Tibial artery (tissue), 4 donors: ENCODE data around the gene ANKRD55.

Experiments
- DNase-seq, 2 donors: peaks; one replicate each; pipeline ENCODE4 v3.0.0-alpha.2; 2019
- H3K27ac ChIP-seq, 2 donors: fragments of 200-600 bp; sonication (generic) in 1 of 2; 1 replicate in 1 of 2; 2 replicates in 1 of 2; pipeline ENCODE4 v1.5.1; 2018 to 2019; ENCODE audit warnings: mild to moderate bottlenecking in 1 of 2
- H3K27me3 ChIP-seq, 2 donors: fragments of 200-600 bp; sonication (generic) in 1 of 2; one replicate each; pipeline versions ENCODE4 v1.5.1 to v1.6.0; 2016 to 2019
- H3K36me3 ChIP-seq, 3 donors: fragments of 200-600 bp; sonication (generic) in 2 of 3; one replicate each; pipeline ENCODE4 v1.5.1; 2016 to 2019; ENCODE audit warnings: mild to moderate bottlenecking in 2 of 3
- H3K4me1 ChIP-seq, 4 donors: fragments of 200-600 bp; sonication (generic) in 2 of 4; 1 replicate in 3 of 4; 2 replicates in 1 of 4; pipeline ENCODE4 v1.5.1; 2016 to 2019
- H3K4me3 ChIP-seq, 2 donors: fragments of 200-600 bp; sonication (generic) in 1 of 2; 1 replicate in 1 of 2; 2 replicates in 1 of 2; pipeline ENCODE4 v1.5.1; 2018 to 2019; ENCODE audit warnings: mild to moderate bottlenecking in 2 of 2
- H3K9me3 ChIP-seq, 3 donors: fragments of 200-600 bp; sonication (generic) in 1 of 3; one replicate each; pipeline ENCODE4 v1.5.1; 2016 to 2019
- CTCF ChIP-seq, 2 experiments: fragments of 200-600 bp in 1 of 2; fragments of 450-650 bp in 1 of 2; IDR thresholded peaks; one replicate each; pipeline ENCODE4 v1.5.1; 2017 to 2019; ENCODE audit warnings: antibody characterized with exemption in 2 of 2, mild to moderate bottlenecking in 1 of 2, moderate library complexity in 1 of 2
- intact Hi-C: fragments of 100-400 bp; cut with DNase I; formaldehyde crosslinking; loops from one replicate; pipeline ENCODE4 v1.15.0; 2023; ENCODE audit warnings: low total_unique reads

The ANKRD55 gene

GRCh38 chr5:56054666-56055065 lies 178.5 kb downstream of the ANKRD55 start:
- Histone ChIP-seq H3K4me1 (peaks cover 0 to 13% (median 3%) of the 10 kb centered on the region in 4 donors), H3K9me3 (peaks cover 0 to 4% (median 0%) of the 10 kb centered on the region in 3 donors), H3K27me3 (no peaks in the 10 kb centered on the region), H3K36me3 (no peaks in the 10 kb centered on the region), H3K4me3 (no peak overlapping the region), H3K27ac (no peak overlapping the region)
- TF ChIP-seq CTCF (IDR thresholded peaks at IDR 0.05) = no peak
- DNase-seq = no peak
- intact Hi-C loops = no loop called here

DNA sequence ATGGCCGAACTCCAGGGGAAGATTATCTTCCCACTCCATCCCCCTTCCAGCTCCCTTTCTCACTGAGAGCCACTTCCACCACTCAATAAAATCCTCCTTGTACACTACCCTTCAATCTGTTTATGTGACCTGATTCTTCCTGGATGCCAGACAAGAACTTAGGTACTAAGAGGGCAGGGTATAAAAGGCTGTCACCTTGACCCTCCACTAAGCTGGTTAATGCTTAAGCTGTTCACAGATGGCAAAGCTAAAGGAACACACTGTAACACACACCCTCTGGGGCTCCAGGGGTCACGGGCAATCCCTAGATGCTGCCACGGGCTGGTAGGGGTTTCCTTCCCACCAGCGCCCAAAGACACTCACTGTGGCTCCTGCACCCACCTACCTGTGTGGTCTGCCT lies 179.8 kb downstream of the ANKRD55 start:
- no peak for TF ChIP-seq CTCF (IDR thresholded peaks at IDR 0.05)
- Histone ChIP-seq H3K4me3 (no peak overlapping the region), H3K27ac (no peak overlapping the region), H3K9me3 (peaks cover 0 to 4% (median 0%) of the 10 kb centered on the region in 3 donors), H3K36me3 (no peaks in the 10 kb centered on the region), H3K4me1 (peaks cover 0 to 9% (median 2%) of the 10 kb centered on the region in 4 donors), H3K27me3 (no peaks in the 10 kb centered on the region)
- no peak for DNase-seq
- intact Hi-C loops = no loop called here

DNA sequence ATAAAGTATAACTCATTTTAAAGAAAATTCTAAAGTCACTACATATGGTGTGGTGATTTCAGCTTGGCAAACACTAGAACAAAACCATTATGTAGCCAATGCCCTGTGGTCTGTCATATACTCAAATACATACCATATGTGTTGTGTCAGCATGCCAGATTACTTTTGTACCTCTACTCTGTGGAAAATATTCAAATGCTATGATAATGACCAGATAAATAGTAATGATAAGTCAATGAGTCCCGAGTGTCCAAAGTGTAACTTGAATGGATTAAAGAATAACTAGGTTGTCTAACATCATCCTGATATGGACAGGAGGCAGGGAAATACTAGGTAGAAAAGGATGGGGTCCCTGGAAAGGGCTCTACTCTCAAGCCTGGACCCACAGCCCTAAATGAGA lies 180.4 kb downstream of the ANKRD55 start:
- intact Hi-C loops = no loop called here
- H3K4me3 ChIP-seq = no peak overlapping the region
- H3K27ac ChIP-seq = no peak overlapping the region
- no peaks in the 10 kb centered on the region for H3K27me3 ChIP-seq
- TF ChIP-seq CTCF (IDR thresholded peaks at IDR 0.05) = no peak
- no peak for DNase-seq
- no peaks in the 10 kb centered on the region for H3K36me3 ChIP-seq
- H3K9me3 ChIP-seq = peaks cover 0 to 4% (median 0%) of the 10 kb centered on the region in 3 donors
- H3K4me1 ChIP-seq = peaks cover 0 to 4% (median 0%) of the 10 kb centered on the region in 4 donors

DNA sequence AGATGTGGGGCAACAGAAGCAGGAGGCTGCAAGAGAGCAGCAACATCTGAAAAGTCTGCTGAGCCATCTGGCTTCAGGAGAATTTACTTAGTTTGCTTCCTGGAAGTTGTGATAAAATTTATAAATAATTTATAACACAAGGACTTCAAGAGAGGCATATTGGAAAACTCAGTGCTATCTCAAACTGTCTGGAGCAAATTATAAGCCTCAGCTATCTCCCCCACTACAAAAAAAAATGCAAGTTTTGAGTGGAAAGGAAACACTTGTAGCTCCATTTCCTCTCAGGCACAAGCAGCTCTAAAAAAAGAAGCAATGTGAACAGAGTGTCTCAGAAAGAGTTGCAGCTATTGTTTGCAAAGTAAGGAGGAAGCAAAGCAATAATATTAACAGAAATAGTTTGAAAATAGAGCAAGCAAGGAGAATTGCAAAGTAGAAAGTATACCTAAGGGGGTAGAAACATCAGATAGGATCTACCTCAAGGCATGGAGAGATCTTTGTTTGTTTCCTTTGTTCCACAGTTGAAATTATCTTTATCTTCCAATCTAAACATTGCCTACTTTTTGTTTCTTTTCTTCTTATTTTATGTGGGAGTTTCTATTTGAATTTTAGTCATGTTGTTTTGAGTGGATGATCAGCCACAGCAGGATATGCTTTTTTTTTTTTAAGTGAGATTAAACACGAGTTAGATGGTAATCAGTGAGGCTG lies 182.4 kb downstream of the ANKRD55 start:
- Histone ChIP-seq H3K4me1 (peaks cover 0 to 4% (median 0%) of the 10 kb centered on the region in 4 donors), H3K4me3 (no peak overlapping the region), H3K36me3 (no peaks in the 10 kb centered on the region), H3K27ac (no peak overlapping the region), H3K27me3 (no peaks in the 10 kb centered on the region), H3K9me3 (peaks cover 0 to 4% (median 0%) of the 10 kb centered on the region in 3 donors)
- TF ChIP-seq CTCF (IDR thresholded peaks at IDR 0.05) = no peak
- intact Hi-C loops = no loop called here
- DNase-seq = no peak
